Stimulated activated naive CD8-positive, alpha-beta T cell treated with anti-CD3 and anti-CD28 coated beads, Interleukin-15, Interleukin-2, amounts not matched to agents 100 ng/mL and 50 ng/mL, for 24 hours (primary cell): Measurements from ENCODE around the gene HLA-DQA1.
A peak's percentile ranks its signal among the peaks of the same experiment; 100 is the strongest.
"Not testable (repeated sequence)": the region's sequence is repeated elsewhere in the genome, so short reads cannot be mapped to it uniquely, and the experiment has no call there.

ENCODE experiments used
- H3K27ac Mint-ChIP-seq: one replicate; pipeline ENCODE4 v1.8.0; 2021; ENCODE audit warnings: mild to moderate bottlenecking, mixed read lengths
- H3K27me3 Mint-ChIP-seq: one replicate; pipeline ENCODE4 v1.8.0; 2021; ENCODE audit warnings: mixed read lengths
- H3K36me3 Mint-ChIP-seq: one replicate; pipeline ENCODE4 v1.8.0; 2021; ENCODE audit warnings: low read depth, mixed read lengths
- H3K4me1 Mint-ChIP-seq: one replicate; pipeline ENCODE4 v1.8.0; 2021; ENCODE audit warnings: low read depth, mixed read lengths
- H3K4me3 Mint-ChIP-seq: one replicate; pipeline ENCODE4 v1.8.0; 2021; ENCODE audit warnings: mild to moderate bottlenecking, mixed read lengths
- H3K9me3 Mint-ChIP-seq: one replicate; pipeline ENCODE4 v1.8.0; 2021; ENCODE audit warnings: mixed read lengths

The HLA-DQA1 gene

DNA sequence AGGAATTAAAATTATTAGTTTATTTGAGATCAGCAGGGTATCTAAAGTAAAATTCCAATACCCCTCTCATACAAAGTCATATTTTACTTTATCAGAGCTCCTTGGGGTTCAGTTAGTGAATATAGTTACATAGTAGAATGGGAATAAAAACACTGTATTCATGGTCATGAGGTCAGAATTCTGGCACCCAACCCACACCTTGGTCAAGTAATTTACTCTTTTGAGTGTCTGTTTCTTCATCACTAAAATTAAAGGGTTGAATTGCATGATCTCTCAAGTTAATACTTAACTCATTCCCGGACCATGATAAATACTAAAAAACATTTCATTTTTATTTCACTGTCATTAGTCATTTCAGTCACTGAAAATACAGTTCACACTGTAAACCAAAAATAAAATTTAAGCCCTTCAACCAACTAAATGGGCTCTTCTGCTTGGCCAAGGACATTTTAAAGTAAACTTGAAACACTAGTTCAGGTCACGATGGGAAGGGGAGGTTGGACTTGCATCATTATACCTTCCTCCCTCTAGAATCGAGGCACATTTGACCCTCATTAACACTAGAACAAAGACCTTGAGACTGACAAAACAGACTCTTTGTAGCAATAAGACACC lies 26.4 kb upstream of the HLA-DQA1 start:
- H3K4me3 Mint-ChIP-seq: no peak overlapping the region
- H3K4me1 Mint-ChIP-seq: peaks cover 34% of the 10 kb centered on the region
- H3K9me3 Mint-ChIP-seq: no peaks in the 10 kb centered on the region
- H3K27me3 Mint-ChIP-seq: no peaks in the 10 kb centered on the region
- H3K36me3 Mint-ChIP-seq: no peaks in the 10 kb centered on the region
- peak overlapping the region; percentile 54 for H3K27ac Mint-ChIP-seq

DNA sequence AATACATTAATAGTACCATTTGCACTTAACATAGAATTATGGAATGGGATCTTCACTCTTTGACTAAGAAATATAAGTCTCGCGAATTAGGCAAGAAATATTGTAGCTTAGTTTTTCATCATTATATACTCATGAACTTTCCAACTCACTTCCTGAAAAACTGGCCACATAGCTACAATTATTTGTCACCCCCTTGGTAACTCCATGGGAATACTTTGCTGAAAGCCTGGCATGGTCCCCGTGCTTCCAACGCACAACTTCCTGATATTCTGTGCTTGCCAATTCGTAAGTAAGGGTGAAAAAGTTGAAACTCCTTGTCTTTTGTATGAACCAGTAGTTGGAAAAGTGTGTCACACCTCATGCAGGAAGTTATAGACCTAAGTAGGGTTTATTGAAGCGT lies 23.7 kb upstream of the HLA-DQA1 start:
- no peak overlapping the region for H3K4me3 Mint-ChIP-seq
- H3K9me3 Mint-ChIP-seq: peaks cover 3% of the 10 kb centered on the region
- no peaks in the 10 kb centered on the region for H3K36me3 Mint-ChIP-seq
- no peak overlapping the region for H3K27ac Mint-ChIP-seq
- H3K27me3 Mint-ChIP-seq: no peaks in the 10 kb centered on the region
- H3K4me1 Mint-ChIP-seq: peaks cover 27% of the 10 kb centered on the region

GRCh38 chr6:32614366-32615081 lies 22.7 kb upstream of the HLA-DQA1 start:
- H3K9me3 Mint-ChIP-seq: peaks cover 3% of the 10 kb centered on the region
- no peaks in the 10 kb centered on the region for H3K27me3 Mint-ChIP-seq
- H3K4me1 Mint-ChIP-seq: peaks cover 26% of the 10 kb centered on the region
- no peak overlapping the region for H3K27ac Mint-ChIP-seq
- no peak overlapping the region for H3K4me3 Mint-ChIP-seq
- no peaks in the 10 kb centered on the region for H3K36me3 Mint-ChIP-seq

GRCh38 chr6:32615885-32616532 lies 21.2 kb upstream of the HLA-DQA1 start:
- H3K27ac Mint-ChIP-seq: peak overlapping the region; percentile 84
- H3K4me3 Mint-ChIP-seq: no peak overlapping the region
- peaks cover 30% of the 10 kb centered on the region for H3K4me1 Mint-ChIP-seq
- H3K36me3 Mint-ChIP-seq: no peaks in the 10 kb centered on the region
- H3K27me3 Mint-ChIP-seq: no peaks in the 10 kb centered on the region
- peaks cover 3% of the 10 kb centered on the region for H3K9me3 Mint-ChIP-seq

- Mint-ChIP-seq H3K27me3 (no peaks in the 10 kb centered on the region), H3K4me3 (no peak overlapping the region), H3K9me3 (peaks cover 3% of the 10 kb centered on the region), H3K27ac (no peak overlapping the region), H3K4me1 (peaks cover 46% of the 10 kb centered on the region), H3K36me3 (no peaks in the 10 kb centered on the region)
These were observed 19.5 kb upstream of the HLA-DQA1 start for GRCh38 chr6:32617751-32618150.

DNA sequence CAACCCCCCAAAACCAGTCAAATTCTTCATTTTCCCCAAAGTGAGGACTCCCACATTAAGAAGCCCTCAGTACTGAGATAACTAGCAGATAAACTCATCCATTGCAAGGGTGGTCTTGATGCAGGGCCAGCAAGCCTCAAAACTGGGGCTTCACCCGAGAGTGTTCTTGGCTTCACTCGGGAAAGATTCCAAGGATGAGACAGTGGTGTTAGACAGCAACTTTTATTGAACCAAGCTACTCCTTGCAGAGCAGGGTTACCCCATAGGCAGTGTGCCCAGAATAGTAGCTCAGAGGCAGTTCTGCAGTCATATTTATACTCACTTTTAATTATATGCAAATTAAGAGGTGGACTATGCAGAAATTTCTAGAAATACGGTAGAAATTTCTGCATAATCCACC lies 15.8 kb upstream of the HLA-DQA1 start:
- no peak overlapping the region for H3K27ac Mint-ChIP-seq
- peaks cover 55% of the 10 kb centered on the region for H3K4me1 Mint-ChIP-seq
- no peaks in the 10 kb centered on the region for H3K27me3 Mint-ChIP-seq
- H3K4me3 Mint-ChIP-seq: no peak overlapping the region
- peaks cover 3% of the 10 kb centered on the region for H3K9me3 Mint-ChIP-seq
- no peaks in the 10 kb centered on the region for H3K36me3 Mint-ChIP-seq

GRCh38 chr6:32622545-32623401 lies 14.4 kb upstream of the HLA-DQA1 start:
- Mint-ChIP-seq H3K27ac (peak overlapping the region; percentile 89), H3K4me1 (peaks cover 60% of the 10 kb centered on the region), H3K27me3 (no peaks in the 10 kb centered on the region), H3K9me3 (peaks cover 3% of the 10 kb centered on the region), H3K36me3 (no peaks in the 10 kb centered on the region), H3K4me3 (peak overlapping the region; percentile 68)

DNA sequence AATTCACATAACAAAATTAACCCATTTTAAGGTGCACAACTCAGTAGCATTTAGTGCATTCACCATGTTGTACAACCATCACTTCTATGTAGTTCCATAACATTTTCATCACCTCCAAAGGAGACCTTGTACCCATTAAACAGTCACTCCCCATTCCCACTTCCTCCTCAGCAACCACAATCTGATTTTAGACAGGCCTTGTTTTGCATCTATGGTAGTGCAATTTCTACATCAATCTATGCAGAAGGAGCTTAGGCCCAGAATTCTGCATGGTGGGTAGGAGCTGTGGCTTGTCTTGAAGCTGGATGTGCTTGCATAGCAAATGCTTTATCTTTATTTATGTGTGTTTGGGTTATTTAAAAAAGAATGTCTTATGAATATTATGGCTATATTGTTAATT lies 13.5 kb upstream of the HLA-DQA1 start:
- H3K36me3 Mint-ChIP-seq: no peaks in the 10 kb centered on the region
- H3K4me1 Mint-ChIP-seq: peaks cover 67% of the 10 kb centered on the region
- H3K4me3 Mint-ChIP-seq: peak overlapping the region; percentile 62

DNA sequence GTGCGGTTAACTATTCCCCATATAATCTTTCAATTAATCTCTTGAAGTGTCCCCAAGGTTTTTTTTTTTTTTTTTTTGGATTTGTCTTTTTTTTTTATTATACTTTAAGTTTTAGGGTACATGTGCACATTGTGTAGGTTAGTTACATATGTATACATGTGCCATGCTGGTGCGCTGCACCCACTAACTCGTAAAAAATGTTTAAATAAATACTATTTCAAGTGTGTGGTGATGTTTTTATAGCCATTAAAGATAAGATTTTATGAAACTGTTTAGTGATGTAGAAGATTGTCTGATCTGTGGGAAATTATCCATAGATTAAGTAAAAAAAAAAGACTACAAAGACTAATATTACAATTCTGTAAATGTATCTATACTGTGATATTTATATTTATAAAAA lies 12.6 kb upstream of the HLA-DQA1 start:
- Mint-ChIP-seq H3K36me3 (no peaks in the 10 kb centered on the region), H3K9me3 (no peaks in the 10 kb centered on the region), H3K27ac (no peak overlapping the region), H3K27me3 (no peaks in the 10 kb centered on the region), H3K4me1 (peaks cover 67% of the 10 kb centered on the region), H3K4me3 (no peak overlapping the region)

More for the DNA sequence above, 13.5 kb upstream of the HLA-DQA1 start:
- Mint-ChIP-seq H3K27ac (peak overlapping the region; percentile 63), H3K27me3 (no peaks in the 10 kb centered on the region), H3K9me3 (no peaks in the 10 kb centered on the region)

- Mint-ChIP-seq H3K27ac (peak overlapping the region; percentile 16), H3K4me3 (peak overlapping the region; percentile 5), H3K9me3 (no peaks in the 10 kb centered on the region), H3K4me1 (peaks cover 67% of the 10 kb centered on the region), H3K27me3 (no peaks in the 10 kb centered on the region), H3K36me3 (no peaks in the 10 kb centered on the region)
These were observed 12.1 kb upstream of the HLA-DQA1 start for GRCh38 chr6:32625137-32625536.

GRCh38 chr6:32627249-32627648 lies 10.0 kb upstream of the HLA-DQA1 start:
- Mint-ChIP-seq H3K36me3 (no peaks in the 10 kb centered on the region), H3K27ac (no peak overlapping the region), H3K4me3 (no peak overlapping the region), H3K4me1 (peaks cover 54% of the 10 kb centered on the region), H3K9me3 (no peaks in the 10 kb centered on the region), H3K27me3 (no peaks in the 10 kb centered on the region)

DNA sequence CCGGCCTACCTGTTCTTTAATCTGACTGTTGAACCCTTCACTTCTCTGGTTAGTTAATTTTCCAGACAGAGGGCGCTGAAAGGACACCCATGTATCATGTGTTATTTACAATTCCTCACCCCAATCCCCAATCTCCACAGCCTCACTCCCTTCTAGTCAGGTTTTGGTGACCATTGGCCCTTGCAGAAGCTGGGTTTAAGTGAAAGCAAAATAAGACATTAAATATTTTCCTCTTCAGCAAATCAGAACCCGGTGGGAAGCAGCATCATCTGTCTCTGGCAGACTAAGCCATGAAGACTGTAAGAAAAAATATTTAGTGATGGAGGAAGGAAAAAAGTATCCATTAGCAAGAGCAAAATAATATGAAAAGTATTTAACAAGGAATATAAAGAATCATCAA lies 9.4 kb upstream of the HLA-DQA1 start:
- no peaks in the 10 kb centered on the region for H3K9me3 Mint-ChIP-seq
- H3K4me1 Mint-ChIP-seq: peaks cover 54% of the 10 kb centered on the region
- no peaks in the 10 kb centered on the region for H3K27me3 Mint-ChIP-seq
- peak overlapping the region; percentile 52 for H3K4me3 Mint-ChIP-seq
- H3K36me3 Mint-ChIP-seq: no peaks in the 10 kb centered on the region
- peak overlapping the region; percentile 84 for H3K27ac Mint-ChIP-seq

DNA sequence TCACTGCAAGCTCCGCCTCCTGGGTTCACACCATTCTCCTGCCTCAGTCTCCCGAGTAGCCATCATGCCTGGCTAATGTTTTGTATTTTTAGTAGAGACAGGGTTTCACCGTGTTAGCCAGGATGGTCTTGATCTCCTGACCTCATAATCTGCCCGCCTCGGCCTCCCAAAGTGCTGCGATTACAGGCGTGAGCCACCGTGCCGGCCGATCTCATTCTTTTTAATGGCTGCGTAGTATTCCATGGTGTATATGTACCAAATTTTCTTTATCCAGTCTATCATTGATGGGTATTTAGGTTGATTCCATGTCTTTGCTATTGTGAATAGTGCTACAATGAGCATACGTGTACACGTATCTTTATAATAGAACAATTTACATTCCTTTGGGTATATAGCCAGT lies 7.4 kb upstream of the HLA-DQA1 start:
- not testable (repeated sequence) for H3K4me3 Mint-ChIP-seq, H3K36me3 Mint-ChIP-seq, H3K9me3 Mint-ChIP-seq, H3K27me3 Mint-ChIP-seq, H3K27ac Mint-ChIP-seq
- peaks cover 42% of the 10 kb centered on the region for H3K4me1 Mint-ChIP-seq

GRCh38 chr6:32635526-32636123 lies 1.6 kb upstream of the HLA-DQA1 start:
- no peak overlapping the region for H3K4me3 Mint-ChIP-seq
- peaks cover 35% of the 10 kb centered on the region for H3K4me1 Mint-ChIP-seq
- H3K27me3 Mint-ChIP-seq: peaks cover 3% of the 10 kb centered on the region
- no peaks in the 10 kb centered on the region for H3K9me3 Mint-ChIP-seq
- H3K27ac Mint-ChIP-seq: no peak overlapping the region
- H3K36me3 Mint-ChIP-seq: no peaks in the 10 kb centered on the region
